ENCODE results near the gene S100P.
A peak's percentile ranks its signal among the peaks of the same experiment; 100 is the strongest.
"Not testable (repeated sequence)": the region's sequence is repeated elsewhere in the genome, so short reads cannot be mapped to it uniquely, and the experiment has no call there.

The S100P gene
- total RNA-seq, result 0.36 to 0.70 reads per million in 2 donors

GRCh38 chr4:6693231-6694176 is at the start of gene S100P:
S100P (plus strand) TSS chr4:6693878; CDS start chr4:6693933, 55 bp downstream.
- no peak for DNase-seq

DNA sequence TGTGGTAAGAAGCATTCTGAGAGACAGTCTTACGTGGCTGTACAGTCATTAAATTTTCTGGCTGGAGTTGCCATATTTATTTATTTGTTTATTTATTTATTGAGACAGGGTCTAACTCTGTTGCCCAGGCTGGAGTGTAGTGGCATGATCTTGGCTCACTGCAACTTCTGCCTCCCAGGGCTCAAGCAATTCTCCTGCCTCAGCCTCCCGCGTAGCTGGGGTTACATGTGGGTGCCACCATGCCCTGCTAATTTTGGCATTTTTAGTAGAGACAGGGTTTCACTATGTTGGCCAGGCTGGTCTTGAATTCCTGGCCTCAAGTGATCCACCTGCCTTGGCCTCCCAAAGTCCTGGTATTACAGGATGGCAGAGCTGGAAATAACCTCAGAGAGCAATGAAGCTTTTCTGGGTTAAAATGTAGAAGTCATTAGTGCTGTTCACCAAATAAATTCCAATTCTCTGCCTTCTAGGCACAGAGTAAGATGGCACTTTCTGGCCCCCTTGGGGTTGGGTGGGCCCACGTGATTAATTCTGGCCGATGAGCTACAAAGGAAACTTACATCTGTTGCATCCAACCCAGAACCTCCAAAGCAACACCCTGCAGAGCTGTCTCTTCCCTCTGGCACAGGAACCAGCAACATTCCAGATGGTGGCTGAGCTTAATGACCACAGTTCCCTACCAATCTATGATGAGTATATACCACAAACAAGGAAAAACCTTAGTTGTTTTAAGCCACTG is 48.7 kb upstream of the S100P start:
- DNase-seq, result no peak

DNA sequence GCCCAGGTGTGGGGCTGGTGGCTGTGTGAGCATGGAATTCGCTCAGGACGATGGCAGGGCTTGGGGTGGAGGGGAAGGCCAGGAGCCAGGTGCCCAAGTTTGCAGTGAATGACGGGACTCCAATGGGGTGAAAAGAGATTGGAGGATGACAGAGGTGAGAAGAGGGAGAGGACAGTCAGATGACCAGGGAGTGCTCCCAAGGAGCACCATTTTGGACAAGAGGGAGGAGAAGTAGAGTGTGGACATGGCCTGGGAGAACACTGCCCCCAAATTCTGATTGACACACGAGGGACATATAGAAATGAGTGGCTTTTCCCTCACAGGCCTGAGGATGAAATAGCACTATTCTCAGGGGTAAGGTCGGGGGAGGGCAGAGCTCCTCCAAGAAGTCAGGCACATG is 46.5 kb upstream of the S100P start:
- DNase-seq, result no peak

DNA sequence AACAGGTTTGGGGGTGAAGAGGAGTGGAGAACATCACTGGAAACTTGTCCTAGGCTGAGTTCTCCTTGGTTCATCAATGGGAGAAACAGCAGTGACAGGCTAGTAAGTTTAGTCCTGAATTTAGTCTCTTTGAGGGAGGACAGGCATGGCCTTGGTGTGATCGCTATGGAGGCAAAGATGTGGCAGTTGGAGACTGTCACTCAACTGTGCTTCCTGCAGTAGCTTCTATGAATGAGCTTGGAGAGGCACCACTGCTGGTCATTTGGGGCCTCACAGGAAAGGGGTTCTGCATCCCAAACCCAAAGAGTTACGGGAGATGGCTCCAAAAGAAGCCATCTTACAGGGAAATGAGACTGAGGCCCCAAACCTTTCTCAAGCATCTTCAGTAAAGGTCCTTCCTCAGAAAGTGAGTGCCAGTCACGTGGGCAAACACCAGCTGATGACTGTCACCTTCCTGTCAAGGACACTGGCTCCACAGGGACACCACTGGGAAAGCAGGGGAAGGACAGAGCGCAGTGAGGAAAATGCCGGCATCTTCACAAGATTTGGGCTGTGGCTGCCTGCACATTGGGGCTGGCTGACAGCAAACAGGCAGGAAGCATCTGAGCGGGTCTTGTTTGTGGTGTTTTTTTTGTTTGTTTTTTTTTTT is 46.0 kb upstream of the S100P start:
- DNase-seq, result no peak

DNA sequence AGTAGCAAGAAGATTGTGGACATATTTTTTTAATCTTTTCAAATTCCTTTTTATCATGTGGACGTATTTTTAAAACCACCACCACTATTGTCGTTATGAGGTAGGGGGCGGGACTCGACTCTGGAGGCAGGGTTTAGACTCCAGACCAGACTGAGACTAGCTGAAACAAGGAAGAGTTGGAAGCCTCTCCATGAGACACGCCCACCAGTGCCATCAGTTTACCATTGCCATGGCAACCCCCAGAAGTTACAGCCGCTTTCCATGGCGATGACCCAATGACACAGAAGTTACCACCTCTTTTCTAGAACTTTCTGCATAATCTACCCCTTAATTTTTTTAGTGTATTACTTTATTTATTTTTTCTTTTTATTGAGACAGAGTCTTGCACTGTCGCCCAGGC is 44.5 kb upstream of the S100P start:
- DNase-seq, result no peak

DNA sequence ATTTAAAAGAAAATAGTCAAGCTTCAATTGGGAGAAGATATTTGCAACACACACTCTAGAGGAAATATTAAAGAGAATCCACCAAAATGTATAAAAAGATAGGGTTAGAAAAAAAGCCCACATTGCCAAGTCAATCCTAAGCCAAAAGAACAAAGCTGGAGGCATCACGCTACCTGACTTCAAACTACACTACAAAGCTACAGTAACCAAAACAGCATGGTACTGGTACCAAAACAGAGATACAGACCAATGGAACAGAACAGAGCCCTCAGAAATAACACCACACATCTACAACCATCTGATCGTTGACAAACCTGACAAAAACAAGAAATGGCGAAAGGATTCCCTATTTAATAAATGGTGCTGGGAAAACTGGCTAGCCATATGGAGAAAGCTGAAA is 39.5 kb upstream of the S100P start:
- not testable (repeated sequence) for DNase-seq

DNA sequence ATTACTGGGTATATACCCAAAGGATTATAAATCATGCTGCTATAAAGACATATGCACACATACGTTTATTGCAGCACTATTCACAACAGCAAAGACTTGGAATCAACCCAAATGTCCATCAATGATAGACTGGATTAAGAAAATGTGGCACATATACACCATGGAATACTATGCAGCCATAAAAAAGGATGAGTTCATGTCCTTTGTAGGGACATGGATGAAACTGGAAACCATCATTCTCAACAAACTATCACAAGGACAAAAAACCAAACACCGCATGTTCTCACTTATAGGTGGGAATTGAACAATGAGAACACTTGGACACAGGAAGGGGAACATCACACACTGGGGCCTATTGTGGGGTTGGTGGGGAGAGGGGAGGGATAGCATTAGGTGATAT is 38.4 kb upstream of the S100P start:
- not testable (repeated sequence) for DNase-seq

GRCh38 chr4:6655924-6656323 is 37.8 kb upstream of the S100P start:
- DNase-seq, result no peak

DNA sequence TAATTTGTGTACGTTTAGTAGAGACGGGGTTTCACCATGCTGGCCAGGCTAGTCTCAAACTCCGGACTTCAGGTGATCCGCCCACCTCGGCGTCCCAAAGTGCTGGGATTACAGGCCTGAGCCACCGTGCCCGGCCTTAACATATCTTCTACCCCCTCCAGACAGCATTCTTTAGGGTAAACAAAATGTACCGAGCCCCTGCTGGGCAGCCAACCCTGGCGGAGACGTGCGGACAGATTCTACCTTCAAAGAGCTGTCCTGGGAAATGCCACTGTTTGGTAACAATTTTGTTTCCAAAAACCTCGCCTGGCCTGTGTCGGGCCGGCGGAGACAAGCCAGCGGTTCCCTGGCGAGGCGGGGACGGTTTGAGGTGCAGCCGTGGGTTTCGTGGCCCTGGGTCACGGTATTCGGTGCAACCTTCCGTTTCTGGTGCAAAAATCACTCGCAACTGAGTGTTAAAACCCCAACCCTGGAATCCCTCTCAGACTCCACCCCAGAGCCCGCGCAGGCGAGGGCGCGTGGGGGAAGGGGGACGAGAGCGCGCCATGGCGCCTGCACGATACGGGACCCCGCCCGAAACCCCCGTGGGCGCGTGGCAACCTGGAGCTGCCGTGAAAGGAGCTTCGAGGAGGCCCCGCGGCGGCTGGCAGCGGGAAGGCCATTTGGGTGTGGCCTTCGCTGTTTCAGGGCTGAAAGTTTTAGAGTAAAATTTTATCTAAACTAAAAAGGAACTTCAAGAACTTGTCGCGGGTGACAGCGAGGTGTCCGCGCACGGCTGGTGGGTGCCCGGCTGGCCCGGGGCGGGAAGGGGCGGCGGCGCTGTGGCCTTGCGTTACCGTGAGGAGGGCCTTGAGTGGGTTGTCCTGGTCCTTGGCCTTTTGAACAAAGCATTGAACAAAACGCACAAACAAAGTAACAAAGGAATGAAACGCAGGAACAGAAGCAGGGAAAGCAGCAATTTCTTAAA is 36.2 kb upstream of the S100P start:
- DNase-seq, result no peak

GRCh38 chr4:6658209-6658595 is 35.5 kb upstream of the S100P start:
- no peak for DNase-seq

DNA sequence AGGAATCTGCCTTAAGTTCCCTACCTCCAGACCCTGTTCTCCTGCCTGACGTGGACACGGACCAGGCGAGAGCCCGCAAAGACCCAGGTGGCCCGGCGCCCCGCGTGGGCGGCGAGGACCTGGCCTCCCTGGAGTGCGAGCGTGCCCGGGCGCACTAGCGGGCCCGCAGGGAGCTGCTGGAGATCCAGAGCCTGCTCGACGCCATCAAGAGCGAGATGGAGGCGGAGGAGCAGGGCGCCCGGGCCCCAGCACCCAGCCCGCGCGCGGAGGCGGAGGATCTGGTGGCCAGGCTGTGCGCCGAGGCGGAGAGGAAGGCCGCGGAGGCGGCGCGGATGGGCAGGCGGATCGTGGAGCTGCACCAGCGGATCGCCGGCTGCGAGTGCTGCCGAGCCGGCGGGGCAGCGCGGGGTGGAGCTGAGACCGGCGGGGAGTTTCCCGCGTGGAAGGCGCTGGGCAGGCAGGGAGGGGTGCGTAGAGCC is 35.0 kb upstream of the S100P start:
- peak; percentile 49 for DNase-seq

GRCh38 chr4:6659897-6660296 is 33.8 kb upstream of the S100P start:
- no peak for DNase-seq

- no peak for DNase-seq
Observed at GRCh38 chr4:6660430-6660829, 33.2 kb upstream of the S100P start.

DNA sequence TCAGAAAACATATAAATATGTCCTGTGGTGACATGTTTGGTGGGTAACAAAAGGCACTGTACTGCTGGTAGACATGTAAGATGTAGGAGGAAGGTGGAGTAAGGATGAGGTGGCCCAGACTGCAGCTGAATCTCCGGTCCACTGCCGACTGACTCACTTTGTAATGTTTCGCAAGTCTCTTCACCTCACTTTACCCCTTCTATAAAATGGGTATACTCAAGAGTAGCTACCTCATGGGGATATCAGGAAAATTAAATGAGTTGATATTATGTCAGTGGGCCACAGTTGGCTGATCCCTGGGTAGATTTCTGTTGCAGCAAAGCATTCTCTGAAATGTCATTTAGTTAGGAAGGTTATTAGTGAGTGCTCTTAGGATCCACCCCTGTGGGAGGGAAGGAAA is 31.1 kb upstream of the S100P start:
- DNase-seq, result no peak

- DNase-seq, result no peak
Observed at GRCh38 chr4:6663596-6664393, 29.9 kb upstream of the S100P start.

DNA sequence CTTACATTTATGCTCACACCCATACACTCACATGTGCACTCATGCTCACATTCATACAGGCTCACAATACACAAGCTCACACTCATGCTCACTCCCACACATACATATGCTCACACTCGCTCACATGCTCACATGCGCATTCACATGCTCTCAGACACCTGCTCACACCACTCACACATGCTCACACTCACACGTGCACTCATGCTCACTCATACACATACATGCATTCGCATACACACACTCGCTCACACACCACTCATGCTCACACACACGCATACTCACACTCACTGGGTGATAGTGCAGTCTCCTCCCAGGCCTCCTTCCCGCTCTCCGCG is 28.4 kb upstream of the S100P start:
- no peak for DNase-seq

- DNase-seq, result no peak
Observed at GRCh38 chr4:6668391-6668790, 25.3 kb upstream of the S100P start.

DNA sequence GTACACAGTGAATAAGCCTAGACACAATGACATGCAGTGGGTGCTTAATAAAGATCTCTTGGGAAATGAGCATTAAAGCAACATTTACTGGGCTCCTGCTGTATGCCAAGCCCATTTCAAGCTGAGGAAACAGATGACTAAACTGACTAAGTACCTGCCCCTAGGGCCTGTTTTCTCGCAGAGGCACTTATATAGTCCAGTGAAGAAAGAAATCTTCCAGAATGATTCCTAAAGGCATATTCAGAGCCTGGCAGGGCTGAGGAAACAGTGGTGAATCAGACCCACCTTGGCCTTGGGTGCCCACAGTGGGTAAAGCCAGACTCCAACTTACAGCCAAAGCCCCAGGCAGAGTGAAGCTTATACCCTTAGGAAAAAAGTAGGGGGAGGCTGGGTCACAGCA is 22.0 kb upstream of the S100P start:
- DNase-seq, result no peak

DNA sequence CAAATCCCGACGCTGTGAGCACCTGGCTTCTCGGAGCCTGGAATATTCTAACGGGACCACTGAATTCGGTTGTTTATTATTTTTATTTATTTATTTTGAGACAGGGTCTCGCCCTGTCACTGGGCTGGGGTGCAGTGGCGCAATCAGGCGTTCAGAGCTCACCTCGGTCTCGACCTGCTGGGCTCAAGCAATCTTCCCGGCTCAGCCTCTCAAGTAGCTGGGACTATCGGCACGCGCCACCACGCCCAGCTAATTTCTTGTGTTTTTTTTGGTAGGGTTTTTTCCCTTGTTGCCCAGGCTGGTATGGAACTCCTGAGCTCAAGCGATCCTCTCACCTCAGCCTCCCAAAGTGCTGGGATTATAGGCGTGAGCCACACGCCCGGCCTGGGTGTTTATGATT is 21.5 kb upstream of the S100P start:
- no peak for DNase-seq

DNA sequence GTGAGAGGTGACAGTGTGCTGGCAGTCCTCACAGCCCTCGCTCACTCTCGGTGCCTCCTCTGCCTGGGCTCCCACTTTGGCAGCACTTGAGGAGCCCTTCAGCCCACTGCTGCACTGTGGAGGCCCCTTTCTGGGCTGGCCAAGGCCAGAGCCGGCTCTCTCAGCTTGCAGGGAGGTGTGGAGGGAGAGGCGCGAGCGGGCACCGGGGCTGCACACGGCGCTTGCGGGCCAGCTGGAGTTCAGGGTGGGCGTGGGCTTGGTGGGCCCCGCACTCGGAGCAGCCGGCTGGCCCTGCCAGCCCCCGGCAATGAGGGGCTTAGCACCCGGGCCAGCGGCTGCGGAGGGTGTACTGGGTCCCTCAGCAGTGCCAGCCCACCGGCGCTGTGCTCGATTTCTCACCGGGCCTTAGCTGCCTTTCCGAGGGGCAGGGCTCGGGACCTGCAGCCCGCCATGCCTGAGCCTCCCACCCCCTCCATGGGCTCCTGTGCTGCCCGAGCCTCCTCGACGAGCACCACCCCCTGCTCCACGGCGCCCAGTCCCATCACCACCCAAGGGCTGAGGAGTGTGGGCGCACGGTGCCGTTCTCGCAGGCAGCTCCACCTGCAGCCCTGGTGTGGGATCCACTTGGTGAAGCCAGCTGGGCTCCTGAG is 21.0 kb upstream of the S100P start:
- DNase-seq, result not testable (repeated sequence)

DNA sequence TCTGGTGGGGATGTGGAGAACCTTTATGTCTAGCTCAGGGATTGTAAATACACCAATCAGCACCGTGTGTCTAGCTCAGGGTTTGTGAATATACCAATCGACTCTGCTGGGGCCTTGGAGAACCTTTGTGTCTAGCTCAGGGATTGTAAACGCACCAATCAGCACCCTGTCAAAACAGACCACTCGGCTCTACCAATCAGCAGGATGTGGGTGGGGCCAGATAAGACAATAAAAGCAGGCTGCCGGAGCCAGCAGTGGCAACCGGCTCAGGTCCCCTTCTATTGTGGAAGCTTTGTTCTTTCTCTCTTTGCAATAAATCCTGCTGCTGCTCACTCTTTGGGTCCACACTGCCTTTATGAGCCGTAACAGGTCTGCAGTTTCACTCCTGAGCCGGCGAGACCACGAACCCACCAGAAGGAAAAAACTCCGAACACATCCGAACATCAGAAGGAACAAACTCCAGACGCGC is 20.5 kb upstream of the S100P start:
- not testable (repeated sequence) for DNase-seq
